ENCODE results near the gene ZNF747.
A peak's percentile ranks its signal among the peaks of the same experiment; 100 is the strongest.
"Not testable (repeated sequence)": the region's sequence is repeated elsewhere in the genome, so short reads cannot be mapped to it uniquely, and the experiment has no call there.

Gene ZNF747

DNA sequence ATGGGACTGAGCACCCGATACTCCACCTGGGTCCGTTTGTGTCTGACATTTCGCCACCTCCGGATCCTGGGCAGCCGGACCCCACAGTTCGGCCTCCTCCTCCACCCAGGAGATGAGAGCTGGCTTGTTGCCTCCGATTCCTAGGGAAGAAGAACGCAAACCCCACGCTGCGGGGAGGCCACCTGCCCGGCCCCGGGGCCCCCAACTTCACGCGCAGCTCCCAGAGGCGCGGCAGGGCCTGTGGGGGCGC lies 23.0 kb upstream of the ZNF747 start:
- DNase-seq, result peak in 1 of 2 experiments; percentile 47

DNA sequence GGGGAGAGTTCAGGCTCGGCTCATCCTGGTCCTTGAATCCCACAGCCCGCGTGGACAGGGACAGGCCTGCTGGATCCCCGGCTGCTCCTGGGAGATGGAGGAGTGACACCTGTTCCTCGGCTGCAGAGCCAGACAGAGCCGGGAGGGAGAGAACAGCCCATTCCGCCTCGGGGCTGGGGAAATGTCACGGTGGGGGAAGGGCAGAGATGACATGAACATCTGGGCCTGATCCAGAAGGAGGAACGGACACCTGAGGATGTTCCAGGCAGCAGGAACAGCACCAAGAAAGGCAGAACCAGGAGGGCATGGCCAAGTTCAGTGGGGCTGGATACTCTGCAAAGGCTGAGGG lies 21.4 kb upstream of the ZNF747 start:
- DNase-seq, result peak in 1 of 2 experiments; percentile 15

DNA sequence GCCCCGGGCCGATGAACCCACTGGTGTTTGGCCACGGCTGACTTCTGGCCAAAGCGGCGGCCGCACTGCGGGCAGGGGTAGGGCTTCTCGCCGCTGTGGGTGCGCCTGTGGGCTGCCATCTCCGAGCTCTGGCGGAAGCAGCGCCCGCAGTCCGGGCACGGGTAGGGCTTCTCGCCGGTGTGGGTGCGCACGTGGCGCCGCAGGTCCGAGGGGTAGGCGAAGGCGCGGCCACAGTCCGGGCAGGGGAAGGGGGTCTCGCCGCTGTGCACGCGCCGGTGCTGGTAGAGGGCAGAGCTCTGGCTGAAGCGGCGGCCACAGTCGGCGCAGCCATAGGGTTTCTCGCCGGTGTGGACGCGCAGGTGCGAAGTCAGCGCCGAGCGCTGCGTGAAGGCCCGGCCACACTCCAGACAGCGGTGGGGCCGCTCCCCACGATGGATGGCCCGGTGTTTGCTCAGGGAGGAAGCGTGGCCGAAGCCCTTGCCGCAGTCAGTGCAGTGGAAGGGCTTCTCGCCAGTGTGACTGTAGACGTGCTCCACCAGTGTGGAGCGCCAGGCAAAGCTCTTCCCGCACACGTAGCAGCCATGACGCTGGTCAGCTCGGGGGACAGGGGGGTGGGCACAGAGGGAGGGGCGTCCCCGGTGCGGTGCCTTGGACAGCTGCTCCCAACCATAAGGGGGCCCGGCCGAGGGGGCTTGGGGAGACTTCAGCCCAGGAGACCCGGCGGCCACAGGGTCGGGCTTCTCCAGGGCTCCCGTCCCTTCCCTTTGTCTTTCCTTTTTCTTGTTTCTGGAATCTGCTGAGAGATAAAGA lies 20.9 kb upstream of the ZNF747 start:
- no peak for DNase-seq

DNA sequence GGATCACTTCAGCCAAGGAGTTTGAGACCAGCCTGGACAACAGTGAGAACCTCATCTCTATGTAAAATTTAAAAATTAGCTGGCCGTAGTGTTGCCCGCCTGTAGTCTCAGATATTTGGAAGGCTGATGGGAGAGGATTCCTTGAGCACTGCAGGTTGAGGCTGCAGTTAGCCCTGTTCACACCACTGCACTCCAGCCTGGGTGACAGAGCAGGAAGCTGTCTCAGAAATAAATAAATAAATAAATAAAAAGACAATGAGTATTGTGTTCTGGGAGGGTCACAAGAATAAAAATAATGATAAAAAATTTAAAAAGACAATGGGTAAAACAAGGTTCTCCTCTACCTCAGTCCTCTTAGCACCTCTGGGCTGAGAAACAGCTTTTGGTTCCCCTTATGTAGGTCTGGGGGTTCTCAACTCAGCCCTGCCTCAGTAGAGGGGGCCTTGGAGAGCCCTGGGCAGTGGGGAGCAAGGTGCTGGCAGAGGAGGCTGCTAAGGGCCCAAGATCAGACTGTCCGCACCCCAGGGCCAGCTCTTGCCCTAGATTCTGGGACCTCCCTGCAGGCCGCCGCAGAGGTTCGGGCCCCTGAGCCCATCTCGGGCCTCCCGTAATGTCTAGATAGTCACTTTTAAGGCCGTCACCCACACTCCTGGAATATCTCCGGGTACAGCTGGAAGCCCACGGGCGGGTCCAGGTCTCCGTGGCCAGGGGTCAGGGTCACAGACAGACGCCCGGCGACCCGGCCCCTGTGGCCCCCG lies 20.1 kb upstream of the ZNF747 start:
- no peak for DNase-seq

DNA sequence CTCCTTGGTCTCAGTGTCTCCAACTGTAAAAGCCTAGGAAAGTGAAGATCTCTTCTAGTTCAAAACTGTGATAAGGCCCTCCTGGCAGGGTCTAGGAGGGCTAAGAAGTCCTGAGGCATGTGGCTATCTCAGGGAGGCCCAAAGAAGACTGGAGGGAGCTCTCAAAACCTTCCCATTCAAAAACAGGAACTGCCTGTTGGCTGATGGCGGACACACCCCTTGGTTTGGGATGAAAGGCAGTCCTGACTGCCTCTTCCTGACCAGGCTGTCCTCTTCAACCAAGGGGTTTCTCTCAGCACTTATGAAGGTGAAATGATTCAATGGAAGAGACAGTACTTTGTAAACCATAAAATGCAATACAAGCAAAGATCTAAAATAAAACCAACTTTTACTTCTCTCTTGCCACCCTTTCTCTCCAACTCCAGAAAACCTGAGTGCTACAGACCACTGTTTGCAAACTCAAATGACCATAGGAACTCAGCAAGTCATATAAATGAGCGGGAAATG lies 18.8 kb upstream of the ZNF747 start:
- no peak for DNase-seq

DNA sequence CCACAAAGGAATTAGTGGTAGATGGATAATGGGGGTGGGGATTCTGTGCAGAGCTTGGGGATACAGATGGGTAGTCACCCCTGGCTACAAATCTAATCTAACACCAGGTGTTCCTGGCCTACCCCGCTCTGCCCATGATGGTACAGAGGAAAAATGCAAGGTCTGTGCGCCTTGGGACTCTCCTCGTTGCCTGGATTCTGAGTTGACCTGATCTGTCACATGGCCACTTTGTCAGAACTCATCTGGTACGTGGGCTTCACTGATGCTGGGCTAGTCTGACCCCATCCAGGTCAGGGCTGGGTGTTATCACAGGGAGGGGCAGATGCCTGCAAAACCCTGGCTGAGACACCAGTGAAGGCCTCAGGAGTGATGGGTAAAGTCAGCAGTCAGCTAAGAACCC lies 18.3 kb upstream of the ZNF747 start:
- DNase-seq, result no peak

DNA sequence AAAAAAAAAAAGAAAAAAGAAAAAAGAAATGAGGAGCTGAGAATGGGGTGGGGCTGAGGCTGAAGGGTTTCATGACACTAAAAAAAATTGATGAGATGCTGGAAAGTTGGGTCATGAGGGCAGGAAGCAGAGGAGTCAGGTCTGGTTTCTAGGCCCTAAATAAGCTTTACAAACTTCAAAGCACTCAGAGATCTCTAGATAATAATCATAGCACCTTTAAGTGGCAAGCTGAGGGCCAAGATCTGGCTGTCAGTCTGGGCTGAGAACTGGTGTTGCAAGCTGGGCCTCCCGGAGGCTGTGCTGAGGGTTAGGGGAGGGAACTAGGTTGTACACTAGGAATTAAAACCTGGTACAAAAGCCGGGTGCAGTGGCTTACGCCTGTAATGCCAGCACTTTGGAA lies 17.1 kb upstream of the ZNF747 start:
- no peak for DNase-seq

DNA sequence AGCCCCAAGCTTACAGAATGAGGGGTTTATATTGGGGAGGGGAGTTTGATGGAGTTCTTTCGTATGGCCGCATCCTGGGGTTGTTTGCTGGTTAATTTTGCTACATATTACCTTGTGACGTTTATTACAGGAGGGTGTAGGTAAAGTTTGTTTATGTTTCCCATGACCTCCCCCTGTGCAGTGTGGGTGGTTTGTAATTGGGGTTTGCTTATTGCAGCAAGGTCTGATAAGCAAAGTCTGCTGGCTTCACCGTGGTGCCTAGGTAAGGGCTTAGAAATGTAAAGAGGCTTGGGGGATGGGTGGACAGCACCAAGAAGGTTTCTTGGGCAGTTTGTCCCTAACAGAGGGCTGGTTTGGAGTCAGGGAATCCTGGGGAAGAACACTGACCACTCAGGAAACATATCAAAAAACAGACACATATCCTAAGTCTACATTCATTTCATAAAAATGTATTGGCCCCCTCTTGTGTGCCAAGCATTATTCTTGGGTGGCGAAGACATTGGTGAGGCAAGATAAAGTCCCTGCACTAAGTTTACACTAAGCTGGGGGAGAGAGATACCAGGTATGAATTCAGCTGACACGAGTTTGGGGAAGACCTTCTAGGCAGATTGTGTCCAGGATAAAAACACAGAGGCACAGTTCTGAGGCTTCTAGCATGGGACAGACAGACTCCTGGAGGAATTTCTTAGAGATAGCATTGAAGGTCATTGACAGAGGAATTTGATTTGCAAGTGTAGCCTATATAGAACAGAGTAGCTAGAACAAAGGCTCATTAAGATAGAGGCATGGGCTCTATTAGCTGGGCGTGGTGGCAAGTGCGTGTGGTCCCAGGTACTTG lies 14.0 kb upstream of the ZNF747 start:
- DNase-seq, result no peak

DNA sequence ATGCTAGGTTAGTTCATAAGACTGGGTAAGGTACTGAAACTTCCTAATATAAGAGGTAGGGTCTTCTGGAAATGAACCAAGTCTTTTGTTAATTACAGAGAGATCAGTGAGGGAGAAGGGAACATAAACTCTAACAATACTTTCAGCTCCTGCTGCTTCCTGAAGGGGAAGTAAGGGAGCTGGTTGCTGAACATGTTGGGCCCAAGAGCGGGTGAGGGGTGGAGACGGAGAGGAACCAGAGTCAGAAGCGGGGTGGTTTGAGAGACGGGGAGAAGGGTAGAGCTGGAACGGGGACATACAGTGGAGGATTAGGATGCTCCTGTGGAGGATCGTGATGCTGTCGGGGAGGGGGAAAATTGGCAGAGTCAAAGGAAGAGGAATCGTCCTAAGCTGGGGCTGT lies 11.5 kb upstream of the ZNF747 start:
- no peak for DNase-seq

DNA sequence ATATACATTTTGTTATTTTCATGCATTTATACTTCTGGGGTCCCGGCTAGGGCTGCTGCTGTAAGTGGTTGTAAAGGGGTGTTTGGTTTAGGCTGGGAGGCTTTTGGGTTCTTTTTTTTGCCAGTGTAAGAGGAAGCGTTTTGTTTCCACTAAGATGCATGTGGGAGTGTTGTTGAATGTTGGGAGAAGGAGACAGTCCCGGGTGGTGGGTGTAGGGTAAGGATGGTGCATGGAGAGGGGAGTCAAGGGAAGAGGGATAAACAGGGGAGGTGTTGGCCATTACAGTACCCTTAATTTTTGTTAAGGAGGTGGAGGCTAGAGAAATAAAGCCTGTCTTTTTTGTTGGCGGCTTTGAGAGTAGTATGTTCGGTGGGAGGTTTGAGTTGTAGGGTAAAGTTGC lies 8.4 kb upstream of the ZNF747 start:
- DNase-seq, result no peak

DNA sequence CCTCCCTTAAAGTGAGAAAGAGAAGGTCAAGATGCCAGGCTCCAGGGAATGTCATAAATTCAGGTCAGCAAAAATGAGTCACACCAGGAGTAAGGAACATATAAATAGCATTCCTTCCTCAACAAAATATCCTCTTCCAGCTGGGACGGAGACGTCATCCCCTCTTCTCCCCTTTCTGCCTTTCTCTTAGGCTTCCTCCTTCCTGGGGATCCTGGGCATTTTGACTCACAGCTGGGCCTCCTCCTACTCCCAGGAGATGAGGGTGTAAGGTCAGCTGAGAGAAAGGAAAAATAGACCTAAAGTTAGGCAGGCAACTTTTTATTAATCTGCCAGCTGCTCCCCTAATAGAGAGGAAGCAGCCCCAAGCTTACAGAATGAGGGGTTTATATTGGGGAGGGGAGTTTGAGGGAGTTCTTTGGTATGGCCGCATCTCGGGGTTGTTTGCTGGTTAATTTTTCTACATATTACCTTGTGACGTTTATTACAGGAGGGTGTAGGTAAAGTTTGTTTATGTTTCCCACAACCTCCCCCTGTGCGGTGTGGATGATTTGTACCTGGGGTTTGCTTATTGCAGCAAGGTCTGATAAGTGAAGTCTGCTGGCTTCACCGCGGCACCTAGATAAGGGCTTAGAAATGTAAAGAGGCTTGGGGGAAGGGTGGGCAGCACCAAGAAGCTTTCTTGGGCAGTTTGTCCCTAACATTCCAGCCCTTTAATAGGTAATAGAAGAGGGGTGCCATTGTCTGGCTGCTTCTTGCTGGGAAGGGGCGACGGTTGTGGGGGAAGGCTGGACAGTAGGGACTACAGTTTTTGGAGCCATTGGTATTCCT lies 7.1 kb upstream of the ZNF747 start:
- DNase-seq, result no peak

DNA sequence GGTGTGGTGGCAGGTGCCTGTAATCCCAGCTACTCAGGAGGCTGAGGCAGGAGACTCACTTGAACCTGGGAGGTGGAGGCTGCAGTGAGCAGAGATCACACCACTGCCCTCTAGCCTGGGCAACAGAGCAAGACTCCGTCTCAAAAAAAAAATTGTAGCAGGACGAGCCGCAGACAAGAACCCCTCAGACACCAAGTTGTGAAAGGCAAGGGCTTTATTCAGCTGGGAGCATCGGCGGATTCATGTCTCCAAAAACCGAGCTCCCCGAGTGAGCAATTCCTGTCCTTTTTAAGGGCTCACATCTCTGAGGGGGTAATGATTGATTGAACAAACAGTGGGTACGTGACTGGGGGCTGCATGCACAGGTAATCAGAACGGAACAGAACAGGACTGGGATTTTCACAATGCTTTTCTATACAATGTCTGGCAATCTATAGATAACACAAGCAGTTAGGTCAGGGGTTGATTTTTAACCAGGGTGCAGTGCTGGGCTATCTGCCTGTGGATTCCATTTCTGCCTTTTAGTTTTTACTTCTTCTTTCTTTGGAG lies 6.3 kb upstream of the ZNF747 start:
- DNase-seq, result not testable (repeated sequence)

DNA sequence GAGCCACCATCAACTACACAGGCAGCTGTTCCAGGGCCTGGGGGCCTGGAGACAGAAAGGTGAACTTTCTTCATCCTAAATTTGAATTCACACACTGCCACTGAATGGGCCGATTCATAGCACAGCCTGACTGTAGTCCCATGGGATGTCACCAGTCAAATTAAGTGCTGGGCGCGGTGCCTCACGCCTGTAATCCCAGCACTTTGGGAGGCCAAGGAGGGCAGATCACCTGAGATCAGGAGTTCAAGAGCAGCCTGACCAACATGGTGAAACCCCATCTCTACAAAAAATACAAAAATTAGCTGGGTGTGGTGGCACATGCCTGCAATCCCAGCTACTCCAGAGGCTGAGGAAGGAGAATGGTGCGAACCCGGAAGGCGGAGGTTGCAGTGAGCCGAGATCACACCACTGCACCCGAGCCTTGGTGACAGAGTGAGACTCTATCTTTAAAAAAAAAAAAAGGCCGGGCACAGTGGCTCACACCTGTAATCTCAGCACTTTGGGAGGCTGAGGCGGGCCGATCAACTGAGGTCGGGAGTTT lies 5.4 kb upstream of the ZNF747 start:
- peak; percentile 80 to 89 for DNase-seq

DNA sequence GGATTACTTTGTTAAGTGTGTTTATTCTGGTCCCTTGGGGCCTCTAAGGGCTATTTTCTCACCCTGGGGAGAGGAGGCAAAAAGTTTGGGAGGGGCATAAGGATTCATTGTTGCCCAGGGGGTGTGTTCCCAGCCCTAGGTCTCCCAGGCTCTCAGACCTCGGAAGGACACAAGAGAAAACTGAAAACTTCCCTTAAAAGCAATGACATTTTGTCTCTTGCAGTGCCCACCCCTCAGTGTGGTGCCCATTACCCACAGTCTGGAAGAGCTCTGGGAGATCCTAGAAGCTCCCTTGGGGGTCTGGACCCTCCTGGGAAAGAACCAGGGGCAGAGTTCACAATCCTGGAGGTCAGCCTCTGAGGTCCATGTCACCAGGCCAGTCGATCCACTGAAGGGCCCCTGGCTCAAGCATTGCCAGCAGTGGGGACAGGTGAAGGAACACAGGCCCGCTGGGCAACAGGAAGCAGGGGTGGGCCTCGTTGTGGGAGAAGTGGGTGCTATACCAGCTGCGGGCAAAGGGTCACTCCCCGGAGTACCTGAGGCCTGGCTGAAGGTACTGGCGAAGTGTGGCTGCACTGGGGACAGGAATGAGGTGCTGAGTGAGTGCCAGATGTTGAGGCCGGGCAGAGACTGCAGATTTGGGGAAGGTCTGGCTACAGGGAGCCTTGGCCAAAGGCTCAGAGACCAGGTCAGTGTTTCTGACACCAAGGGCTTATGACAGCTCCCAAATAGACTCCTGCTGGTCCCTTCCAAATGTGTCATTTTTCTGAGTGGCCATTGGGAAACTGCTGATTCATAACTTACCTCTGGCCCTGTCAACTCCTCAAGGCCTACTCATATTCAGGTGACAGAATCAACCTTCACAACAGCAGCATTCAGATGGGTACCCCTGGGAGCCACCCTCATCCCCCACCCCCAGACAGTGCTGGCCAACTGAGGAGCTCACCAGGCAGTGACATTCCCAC lies 4.6 kb upstream of the ZNF747 start:
- DNase-seq, result no peak

DNA sequence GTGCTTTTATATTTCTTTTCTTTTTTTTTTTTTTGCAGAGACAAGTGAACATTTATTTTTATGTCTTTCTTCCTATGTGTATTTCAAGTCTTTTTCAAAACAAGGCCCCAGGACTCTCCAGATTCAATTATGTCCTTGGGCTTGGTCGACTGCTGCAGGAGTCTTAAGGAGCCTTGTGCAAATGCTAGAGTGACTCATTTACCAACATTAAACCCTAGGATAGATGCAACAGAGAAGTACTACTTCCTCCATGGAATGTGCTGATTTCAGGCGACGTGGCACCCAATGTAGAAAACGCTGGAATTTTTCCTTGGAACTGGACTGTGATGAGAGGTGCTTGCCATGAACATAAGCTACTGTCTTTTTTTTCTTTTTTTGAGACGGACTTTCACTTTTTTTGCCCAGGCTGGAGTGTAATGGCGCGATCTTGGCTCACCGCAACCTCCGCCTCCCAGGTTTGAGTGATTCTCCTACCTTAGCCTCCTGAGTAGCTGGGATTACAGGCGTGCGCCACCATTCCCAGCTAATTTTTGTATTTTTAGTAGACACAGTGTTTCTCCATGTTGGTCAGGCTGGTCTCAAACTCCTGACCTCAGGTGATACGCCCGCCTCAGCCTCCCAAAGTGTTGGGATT lies 1.9 kb upstream of the ZNF747 start:
- not testable (repeated sequence) for DNase-seq

DNA sequence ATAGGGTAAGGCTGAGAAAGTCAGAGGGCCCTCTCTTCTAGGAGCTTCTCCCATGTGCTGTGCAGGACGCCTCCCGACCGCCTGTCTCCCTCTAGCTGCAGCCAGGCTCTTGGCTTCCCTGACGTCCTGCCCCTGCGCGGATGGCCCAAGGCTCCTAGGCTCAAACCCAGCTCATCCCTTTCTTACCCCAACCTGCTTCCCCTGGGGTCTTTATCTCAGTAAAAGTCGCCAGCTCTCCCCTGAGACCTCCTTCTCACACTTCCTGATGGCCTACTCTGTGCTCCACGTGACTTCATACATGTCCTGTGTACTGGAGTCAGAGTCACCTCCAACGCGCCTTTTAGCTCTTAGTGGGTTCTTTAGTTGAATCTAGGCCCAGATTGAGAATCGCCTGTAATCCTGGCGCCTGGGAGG lies 1.1 kb upstream of the ZNF747 start:
- peak; percentile 35 to 77 for DNase-seq

DNA sequence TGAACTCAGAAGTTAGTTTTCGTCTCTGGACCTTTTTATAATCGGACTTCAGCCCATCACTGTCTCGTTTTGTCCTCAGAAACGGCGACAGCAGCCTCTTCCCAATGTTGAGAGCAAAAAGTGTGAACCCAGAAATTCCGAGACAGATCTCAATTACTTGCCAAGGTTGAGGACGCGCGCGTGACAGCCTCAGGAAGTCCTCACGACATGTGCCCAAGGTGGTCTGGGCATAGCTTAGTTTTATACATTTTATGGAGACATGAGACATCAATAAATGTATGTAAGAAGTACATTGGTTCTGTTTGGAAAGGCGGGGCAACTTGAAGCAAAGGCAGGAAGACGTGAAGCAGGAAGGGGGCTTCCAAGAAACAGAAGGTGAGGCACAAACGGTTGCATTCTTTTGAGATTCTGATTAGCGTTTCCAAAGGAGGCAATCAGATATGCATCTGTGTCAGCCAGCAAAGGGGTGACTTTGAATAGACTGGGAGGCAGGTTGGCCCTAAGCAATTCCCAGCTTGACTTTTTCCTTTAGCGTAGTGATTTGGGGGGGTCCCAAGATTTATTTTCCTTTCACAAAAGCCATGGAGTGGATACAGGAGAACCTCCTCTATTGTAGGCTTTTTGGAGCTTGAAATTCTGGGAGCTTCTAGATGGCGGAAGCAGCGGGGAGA lies 583 bp upstream of the ZNF747 start:
- DNase-seq, result peak in 1 of 2 experiments; percentile 69

DNA sequence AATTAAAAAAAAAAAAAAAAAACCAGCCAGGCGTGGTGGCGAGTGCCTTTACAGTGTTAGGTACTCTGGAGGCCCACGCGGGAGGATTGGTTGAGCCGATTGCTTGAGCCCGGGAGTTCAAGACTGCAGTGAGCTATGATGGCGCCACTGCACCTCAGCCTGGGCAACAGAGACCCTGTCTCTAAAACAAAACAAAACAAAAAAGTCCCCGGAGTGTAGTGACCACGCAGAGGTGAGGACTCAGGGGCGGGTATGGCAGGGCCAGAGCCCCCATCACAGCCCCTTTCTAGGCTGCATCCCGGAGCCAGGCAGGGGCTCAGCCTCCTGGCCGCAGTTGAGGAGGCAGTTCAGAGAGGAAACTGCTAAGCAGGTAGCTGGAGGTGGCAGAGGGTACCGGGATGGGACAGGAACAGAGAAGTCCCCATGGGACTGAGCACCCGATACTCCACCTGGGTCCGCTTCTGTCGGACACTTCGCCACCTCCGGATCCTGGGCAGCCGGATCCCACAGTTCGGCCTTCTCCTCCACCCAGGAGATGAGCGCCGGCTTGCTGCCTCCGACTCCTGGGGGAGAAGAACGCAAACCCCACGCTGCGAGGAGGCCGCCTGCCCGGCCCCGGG lies 800 bp downstream of the ZNF747 start:
- no peak for DNase-seq

DNA sequence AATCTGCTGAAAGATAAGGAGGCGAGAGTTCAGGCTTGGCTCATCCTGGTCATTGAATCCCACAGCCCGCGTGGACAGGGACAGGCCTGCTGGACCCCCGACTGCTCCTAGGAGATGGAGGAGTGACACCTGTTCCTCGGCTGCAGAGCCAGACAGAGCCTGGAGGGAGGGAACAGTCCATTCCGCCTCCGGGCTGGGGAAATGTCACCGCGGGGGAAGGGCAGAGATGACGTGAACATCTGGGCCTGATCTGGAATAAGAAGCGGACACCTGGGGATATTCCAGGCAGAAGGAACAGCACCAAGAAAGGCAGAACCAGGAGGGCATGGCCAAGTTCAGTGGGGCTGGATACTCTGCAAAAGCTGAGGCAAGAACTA lies 1.5 kb downstream of the ZNF747 start:
- no peak for DNase-seq

All from NCI-H526 (cell line).